ENCODE data around the gene CXCL12. TPM values are rescaled to one million over a fixed set of nuclear protein-coding genes. Genes with fewer than 3 reads are reported as not detected.

Gene CXCL12
- polyA plus RNA-seq, 1 experiment: 217 TPM

DNA sequence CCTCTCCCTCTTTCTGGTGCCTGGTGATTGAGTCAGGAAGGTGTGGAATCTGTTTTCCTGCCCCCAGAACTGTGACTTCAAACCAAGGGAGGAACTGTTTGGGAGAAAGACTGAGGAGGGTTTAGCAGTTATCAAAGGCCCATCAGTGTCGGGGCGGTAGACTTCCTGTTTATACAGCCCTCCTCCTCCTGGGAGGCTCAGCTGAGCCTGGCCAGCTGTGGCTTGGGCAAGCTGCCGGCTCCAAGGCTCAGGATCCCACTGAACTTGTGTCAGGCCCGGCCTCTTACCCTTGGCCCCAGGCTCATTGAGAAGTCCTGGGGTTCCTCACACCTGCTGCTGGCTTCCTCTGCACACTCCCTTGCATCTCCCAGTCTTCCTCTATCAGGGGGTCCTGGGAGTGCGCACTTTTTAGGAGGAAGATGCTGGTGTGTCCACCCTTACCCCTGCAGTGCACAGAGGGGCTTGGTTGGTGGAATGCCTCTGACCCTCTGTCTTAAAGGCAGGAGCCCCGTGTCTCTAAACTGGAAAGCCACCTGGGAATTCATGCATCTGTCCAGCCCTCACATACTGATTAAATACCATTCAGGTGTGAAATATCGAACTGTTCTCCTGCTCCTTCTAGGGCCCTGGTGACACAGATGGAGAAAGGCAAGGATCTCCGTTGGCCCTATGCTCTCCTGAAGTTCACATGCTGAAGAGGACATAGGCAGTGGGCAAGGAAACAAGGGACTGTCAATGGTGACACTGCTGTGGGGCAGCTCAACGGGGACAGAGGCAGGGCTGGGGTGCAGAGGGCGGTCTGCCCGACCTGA, 32.4 kb downstream of the CXCL12 start:
- CTCF ChIA-PET: interaction anchor here (0.6 to 2.4 kb wide), 5 partner anchors 10 to 664 kb away, joined by 3 to 6 read pairs (median 3); no protein-coding TSS in a partner anchor
- POLR2A ChIA-PET: no interaction called here
- Histone ChIP-seq H3K4me3 (ENCODE audit: low read depth, low read length) (no peak overlapping the region), H3K27me3 (ENCODE audit: control insufficient read depth, insufficient read depth, low read length) (no peaks in the 10 kb centered on the region), H3K36me3 (ENCODE audit: control insufficient read depth, insufficient read depth, low read length) (no peaks in the 10 kb centered on the region)
- DNase-seq (ENCODE audit: low read depth): no peak
- TF ChIP-seq, protein P1, sequence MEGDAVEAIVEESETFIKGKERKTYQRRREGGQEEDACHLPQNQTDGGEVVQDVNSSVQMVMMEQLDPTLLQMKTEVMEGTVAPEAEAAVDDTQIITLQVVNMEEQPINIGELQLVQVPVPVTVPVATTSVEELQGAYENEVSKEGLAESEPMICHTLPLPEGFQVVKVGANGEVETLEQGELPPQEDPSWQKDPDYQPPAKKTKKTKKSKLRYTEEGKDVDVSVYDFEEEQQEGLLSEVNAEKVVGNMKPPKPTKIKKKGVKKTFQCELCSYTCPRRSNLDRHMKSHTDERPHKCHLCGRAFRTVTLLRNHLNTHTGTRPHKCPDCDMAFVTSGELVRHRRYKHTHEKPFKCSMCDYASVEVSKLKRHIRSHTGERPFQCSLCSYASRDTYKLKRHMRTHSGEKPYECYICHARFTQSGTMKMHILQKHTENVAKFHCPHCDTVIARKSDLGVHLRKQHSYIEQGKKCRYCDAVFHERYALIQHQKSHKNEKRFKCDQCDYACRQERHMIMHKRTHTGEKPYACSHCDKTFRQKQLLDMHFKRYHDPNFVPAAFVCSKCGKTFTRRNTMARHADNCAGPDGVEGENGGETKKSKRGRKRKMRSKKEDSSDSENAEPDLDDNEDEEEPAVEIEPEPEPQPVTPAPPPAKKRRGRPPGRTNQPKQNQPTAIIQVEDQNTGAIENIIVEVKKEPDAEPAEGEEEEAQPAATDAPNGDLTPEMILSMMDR (IDR thresholded peaks at IDR 0.05; ENCODE audit: insufficient read depth, low read depth, low read length): no peak

DNA sequence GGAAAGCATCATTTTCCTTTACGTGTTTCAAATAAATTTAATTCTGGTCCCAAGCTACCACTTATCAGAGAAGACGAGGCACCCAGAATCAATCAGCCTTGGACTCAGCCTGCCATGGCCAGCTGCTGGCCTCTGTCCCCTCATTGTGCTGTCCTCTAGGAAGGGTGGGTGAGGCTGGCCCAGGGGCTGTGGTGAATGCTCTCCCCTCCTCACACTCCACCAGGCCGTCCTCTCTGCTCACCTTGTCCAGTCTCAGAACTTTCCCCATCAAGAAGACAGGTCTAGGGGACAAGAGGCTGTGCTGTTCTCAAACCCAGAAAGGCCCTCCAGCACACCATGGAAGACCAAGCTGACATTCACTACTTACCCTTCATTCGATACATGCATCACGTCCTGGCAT, 36.4 kb downstream of the CXCL12 start:
- CTCF ChIA-PET: no interaction called here

DNA sequence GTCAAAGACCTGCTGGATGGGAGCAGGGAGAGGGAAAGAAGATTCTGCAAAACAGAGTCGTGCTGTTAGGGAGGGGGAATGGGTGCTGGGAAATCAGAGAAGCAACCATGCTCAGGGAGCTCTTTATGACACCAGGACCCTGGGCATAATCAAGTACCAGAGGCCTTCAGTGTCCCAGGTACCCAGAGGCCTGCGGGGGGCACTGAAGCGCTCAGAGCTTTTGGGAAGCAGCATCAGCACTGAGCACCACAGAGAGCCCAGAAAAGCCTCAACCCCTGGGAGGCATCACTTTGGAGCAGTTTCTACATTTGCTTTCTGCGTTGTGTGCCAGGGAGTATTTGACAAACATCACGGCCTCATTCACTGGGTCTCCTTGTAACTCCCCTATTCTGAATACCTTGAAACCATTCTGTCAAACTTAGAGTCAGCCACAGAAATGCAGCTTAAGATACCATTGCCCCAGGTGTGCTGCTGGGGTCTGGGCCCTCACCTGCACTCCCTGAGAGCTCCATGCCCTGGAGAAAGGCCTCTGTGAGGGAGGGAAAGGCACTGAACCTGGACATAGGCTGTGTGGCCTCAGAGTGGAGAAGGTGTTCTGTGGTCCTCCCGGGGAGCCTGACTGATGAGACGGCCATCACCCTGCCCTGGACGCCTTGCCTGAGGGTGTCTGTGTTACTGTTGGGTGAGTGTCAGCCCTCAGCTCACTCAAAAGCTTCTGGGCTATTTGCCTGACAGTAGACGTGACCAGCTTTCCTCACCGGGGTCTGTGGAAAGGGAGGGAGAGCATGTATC, 37.1 kb downstream of the CXCL12 start:
- Histone ChIP-seq H3K36me3 (ENCODE audit: control insufficient read depth, insufficient read depth, low read length) (no peaks in the 10 kb centered on the region), H3K4me3 (ENCODE audit: low read depth, low read length) (no peak overlapping the region), H3K27me3 (ENCODE audit: control insufficient read depth, insufficient read depth, low read length) (0 out of 2 replicates have a peak, but pooled peaks cover 2% of the 10 kb centered on the region)
- ChIA-PET CTCF (no interaction called here), POLR2A (no interaction called here)
- TF ChIP-seq, protein P1 (IDR thresholded peaks at IDR 0.05; ENCODE audit: insufficient read depth, low read depth, low read length): no peak
- DNase-seq (ENCODE audit: low read depth): no peak

More for the DNA sequence above, 36.4 kb downstream of the CXCL12 start:
- no peak for DNase-seq (ENCODE audit: low read depth)
- TF ChIP-seq, protein P1 (IDR thresholded peaks at IDR 0.05; ENCODE audit: insufficient read depth, low read depth, low read length): no peak
- Histone ChIP-seq H3K36me3 (ENCODE audit: control insufficient read depth, insufficient read depth, low read length) (no peaks in the 10 kb centered on the region), H3K27me3 (ENCODE audit: control insufficient read depth, insufficient read depth, low read length) (0 out of 2 replicates have a peak, but pooled peaks cover 2% of the 10 kb centered on the region), H3K4me3 (ENCODE audit: low read depth, low read length) (no peak overlapping the region)
- POLR2A ChIA-PET: no interaction called here

DNA sequence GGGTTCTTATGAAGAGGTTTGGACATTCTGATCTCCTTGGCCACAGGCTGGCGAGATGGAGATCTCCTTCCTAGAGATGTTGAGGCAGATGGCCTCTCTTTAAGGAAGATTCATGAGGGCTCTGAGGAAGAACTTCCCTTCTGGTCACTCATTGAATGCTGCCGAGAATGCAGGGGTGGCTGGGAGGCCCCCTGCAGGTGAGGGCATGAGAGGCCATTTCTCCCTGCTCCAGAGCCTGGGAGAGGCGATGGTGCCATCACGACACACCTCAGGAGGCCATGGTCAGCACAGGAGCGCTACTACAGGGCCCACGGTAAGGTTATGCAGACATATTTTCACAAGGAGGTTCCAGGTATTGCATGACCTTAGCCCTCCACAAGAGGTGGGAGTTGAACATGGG, 40.2 kb downstream of the CXCL12 start:
- TF ChIP-seq, protein P1 (IDR thresholded peaks at IDR 0.05; ENCODE audit: insufficient read depth, low read depth, low read length): no peak
- no peak overlapping the region for H3K4me3 ChIP-seq (ENCODE audit: low read depth, low read length)
- POLR2A ChIA-PET: no interaction called here
- no peaks in the 10 kb centered on the region for H3K36me3 ChIP-seq (ENCODE audit: control insufficient read depth, insufficient read depth, low read length)
- H3K27me3 ChIP-seq (ENCODE audit: control insufficient read depth, insufficient read depth, low read length): peaks cover 2% of the 10 kb centered on the region; the same call in 1 of the 2 replicates
- CTCF ChIA-PET: no interaction called here
- no peak for DNase-seq (ENCODE audit: low read depth)

DNA sequence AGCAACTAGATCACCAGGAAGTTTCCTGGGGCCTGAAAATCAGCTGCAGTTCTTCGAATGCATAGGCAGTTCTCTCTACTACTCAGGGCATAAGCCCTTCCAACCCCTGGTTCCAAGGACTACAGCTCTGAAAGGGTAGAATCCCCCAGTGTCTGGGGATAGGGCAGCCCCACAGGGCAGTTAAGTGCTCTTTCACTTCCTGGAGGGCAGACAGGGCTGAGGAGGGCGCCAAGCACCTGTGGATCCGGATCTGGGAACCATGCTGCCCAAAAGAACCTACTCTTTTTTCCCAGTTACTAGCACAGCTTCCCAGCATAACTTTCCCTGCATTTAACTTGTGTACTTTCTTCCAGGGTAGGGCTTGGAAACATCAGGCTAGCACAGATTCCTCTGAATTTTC, 41.1 kb downstream of the CXCL12 start:
- H3K27me3 ChIP-seq (ENCODE audit: control insufficient read depth, insufficient read depth, low read length): peaks cover 2% of the 10 kb centered on the region; the same call in 1 of the 2 replicates
- ChIA-PET POLR2A (no interaction called here), CTCF (interaction anchor here (1.0 kb wide), 1 partner anchor 15 kb away, joined by 3 read pairs; no protein-coding TSS in a partner anchor)
- TF ChIP-seq, protein P1 (IDR thresholded peaks at IDR 0.05; ENCODE audit: insufficient read depth, low read depth, low read length): no peak
- no peaks in the 10 kb centered on the region for H3K36me3 ChIP-seq (ENCODE audit: control insufficient read depth, insufficient read depth, low read length)
- no peak overlapping the region for H3K4me3 ChIP-seq (ENCODE audit: low read depth, low read length)
- DNase-seq (ENCODE audit: low read depth): no peak
